Breast epithelium (tissue), 3 donors: Measurements from ENCODE around the gene CHRNA9.

ENCODE experiments used
- POLR2AphosphoS5 ChIP-seq, 3 donors: sonication (generic); formaldehyde crosslinking; IDR thresholded peaks; one replicate each; pipeline ENCODE4 v1.6.1; 2017; ENCODE audit warnings: antibody characterized with exemption in 3 of 3
- TF ChIP-seq, protein P1 (sequence below), 3 donors: fragments of 450-650 bp; IDR thresholded peaks; one replicate each; pipeline ENCODE4 v1.5.1; 2016 to 2017; ENCODE audit warnings: antibody characterized with exemption in 3 of 3, mild to moderate bottlenecking in 3 of 3, moderate library complexity in 3 of 3

DNA sequence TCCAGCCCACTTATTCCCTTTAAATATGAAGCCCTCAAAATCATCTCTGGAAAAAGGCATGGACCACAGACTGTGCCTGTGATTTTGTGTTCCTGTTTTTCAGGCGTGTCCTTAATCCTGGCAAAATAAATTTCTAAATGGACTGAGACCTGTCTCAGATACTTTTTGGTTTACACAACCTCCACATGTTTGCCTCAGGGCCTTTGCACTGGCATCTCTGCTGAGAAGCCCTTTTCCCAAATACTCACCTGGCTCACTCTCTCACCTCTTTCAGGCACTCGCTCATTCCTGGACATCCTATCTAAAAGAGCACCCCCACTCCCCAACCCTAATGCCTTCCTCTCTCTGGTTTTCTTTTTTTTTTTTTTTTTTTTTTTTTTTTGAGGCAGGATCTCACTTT, 40.5 kb downstream of the CHRNA9 start:
- TF ChIP-seq POLR2AphosphoS5 (IDR thresholded peaks at IDR 0.05) = no peak
- TF ChIP-seq, protein P1, sequence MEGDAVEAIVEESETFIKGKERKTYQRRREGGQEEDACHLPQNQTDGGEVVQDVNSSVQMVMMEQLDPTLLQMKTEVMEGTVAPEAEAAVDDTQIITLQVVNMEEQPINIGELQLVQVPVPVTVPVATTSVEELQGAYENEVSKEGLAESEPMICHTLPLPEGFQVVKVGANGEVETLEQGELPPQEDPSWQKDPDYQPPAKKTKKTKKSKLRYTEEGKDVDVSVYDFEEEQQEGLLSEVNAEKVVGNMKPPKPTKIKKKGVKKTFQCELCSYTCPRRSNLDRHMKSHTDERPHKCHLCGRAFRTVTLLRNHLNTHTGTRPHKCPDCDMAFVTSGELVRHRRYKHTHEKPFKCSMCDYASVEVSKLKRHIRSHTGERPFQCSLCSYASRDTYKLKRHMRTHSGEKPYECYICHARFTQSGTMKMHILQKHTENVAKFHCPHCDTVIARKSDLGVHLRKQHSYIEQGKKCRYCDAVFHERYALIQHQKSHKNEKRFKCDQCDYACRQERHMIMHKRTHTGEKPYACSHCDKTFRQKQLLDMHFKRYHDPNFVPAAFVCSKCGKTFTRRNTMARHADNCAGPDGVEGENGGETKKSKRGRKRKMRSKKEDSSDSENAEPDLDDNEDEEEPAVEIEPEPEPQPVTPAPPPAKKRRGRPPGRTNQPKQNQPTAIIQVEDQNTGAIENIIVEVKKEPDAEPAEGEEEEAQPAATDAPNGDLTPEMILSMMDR (IDR thresholded peaks at IDR 0.05) = no peak
